HG03095 (cell line): Measurements from ENCODE around the gene FADS3.

Source experiments
- ATAC-seq: cut with Tn5 transposase; IDR thresholded peaks from one replicate; pipeline ENCODE4 v1.9.1; 2021; ENCODE audit warnings: moderate library complexity; ENCODE audit not compliant: unreplicated experiment

FADS3 gene

GRCh38 chr11:61914471-61915171 is 23.3 kb upstream of the FADS3 start:
- ATAC-seq, result no peak

GRCh38 chr11:61913699-61914395 is 22.5 kb upstream of the FADS3 start:
- ATAC-seq, result no peak

- no peak for ATAC-seq
These were observed 21.8 kb upstream of the FADS3 start for GRCh38 chr11:61912991-61913698.

DNA sequence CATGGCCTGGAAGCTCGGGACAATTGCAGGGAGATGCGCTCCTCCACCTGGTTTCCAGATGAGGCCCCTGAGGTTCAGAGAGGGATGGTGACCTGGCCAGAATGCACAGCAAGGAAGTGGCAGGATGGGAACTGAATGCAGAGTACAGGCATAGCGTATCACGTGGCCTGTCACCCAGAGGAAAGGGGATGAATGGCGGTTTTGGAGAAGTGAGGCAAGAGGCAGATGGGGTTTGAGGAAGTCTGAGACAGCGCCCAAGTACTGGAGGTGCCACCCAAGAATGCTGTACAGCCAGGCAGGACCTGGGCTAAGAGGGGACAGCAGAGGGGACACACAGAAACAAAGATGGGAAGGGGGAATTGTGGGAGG is 21.2 kb upstream of the FADS3 start:
- no peak for ATAC-seq

- ATAC-seq, result no peak
These were observed 20.6 kb upstream of the FADS3 start for GRCh38 chr11:61911701-61912529.

DNA sequence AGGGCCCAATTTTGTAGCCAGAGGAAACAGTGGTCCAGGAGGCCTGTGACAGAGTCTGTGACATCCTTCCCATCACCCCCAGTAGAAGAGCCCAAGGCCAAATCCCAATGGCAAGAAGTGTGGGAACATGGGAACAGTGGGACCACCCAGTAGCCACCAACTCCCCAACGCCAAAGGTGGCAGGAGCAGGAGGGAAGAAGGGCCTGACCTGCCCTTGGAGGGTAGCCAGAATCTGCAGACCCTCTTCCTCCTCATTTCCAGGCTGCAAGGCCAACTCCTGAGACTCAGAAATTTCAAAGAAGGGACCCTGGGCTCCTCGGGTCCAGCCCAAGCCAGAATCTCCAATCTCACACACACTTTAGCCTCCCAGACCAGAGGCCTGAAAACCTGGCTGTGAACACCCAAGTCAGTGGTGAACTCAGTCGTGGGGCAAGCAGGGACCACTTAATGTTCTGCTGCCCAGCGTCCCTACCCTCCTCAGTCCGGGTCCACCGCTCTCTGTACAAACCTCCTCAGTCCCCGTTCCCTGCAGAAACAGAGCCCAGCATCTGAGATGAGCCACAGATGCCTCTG is 19.9 kb upstream of the FADS3 start:
- no peak for ATAC-seq

- ATAC-seq, result no peak
These were observed 19.1 kb upstream of the FADS3 start for GRCh38 chr11:61910187-61911127.

DNA sequence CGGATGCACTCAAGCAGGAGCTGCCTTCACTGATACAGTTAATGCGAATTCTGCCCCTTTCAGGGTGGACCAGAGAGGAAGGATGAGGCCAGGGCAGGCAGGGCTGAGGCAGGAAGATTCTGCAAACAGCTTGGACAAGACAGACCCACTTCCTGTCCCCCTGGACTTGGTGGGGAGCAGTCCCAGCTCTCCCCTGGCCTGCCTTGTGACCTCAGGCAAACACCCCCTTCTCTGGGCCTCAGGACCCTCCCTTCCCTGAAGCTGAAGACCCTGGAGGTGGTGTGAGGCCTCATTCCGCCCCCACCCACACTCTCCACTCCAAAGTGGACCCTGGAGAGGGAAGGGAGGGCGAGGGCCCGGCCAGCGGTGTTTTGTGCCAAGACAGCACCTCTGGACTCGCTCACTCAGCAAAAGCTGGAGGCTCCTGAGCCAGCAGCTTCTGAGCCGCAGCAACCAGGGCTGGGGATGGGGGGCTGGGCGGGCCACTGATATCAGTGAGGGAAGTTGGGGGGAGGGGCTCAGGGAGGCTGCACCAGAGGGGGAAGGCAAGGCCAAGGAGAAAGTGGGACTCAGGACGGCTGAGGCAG is 17.5 kb upstream of the FADS3 start:
- no peak for ATAC-seq

- no peak for ATAC-seq
These were observed 16.8 kb upstream of the FADS3 start for GRCh38 chr11:61907871-61908729.

DNA sequence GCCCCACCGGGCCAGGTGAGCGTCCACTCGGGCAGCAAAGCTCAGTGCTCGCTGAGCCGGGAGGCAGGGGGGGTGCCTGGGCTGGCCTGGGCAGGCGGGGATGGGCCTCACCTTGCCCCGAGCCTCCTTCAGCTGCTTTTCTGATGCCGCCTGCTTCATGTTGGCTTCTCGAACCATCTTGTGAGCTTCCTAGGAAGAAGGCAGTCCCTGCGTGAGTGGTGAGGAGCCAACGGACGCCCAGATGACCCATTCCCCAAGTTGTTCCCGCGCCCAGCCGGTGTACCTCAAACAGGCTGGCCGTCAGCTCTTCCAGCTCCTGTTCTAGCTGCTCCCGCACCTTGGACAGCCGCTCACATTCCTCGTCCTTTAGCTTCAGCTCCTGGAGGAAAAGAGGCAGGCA is 15.9 kb upstream of the FADS3 start:
- ATAC-seq, result no peak

DNA sequence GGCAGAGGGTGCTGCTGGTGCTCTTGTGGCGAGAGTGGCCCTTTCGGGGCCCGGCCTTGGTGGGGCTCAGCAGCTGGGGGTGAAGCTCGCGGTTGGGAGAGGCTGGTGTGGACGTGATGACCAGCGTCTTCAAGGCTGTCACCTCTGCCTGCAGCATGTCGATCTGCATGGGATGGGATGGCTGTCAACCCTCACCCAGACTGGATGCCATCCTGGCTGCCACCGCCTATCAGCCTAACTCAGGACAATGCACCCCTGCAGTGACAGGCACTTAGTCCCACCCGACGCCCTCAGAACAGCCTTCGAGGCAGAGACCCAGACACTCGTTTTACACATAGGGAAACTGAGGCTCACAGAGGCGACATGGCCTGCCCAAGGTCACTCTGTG is 15.2 kb upstream of the FADS3 start:
- no peak for ATAC-seq

DNA sequence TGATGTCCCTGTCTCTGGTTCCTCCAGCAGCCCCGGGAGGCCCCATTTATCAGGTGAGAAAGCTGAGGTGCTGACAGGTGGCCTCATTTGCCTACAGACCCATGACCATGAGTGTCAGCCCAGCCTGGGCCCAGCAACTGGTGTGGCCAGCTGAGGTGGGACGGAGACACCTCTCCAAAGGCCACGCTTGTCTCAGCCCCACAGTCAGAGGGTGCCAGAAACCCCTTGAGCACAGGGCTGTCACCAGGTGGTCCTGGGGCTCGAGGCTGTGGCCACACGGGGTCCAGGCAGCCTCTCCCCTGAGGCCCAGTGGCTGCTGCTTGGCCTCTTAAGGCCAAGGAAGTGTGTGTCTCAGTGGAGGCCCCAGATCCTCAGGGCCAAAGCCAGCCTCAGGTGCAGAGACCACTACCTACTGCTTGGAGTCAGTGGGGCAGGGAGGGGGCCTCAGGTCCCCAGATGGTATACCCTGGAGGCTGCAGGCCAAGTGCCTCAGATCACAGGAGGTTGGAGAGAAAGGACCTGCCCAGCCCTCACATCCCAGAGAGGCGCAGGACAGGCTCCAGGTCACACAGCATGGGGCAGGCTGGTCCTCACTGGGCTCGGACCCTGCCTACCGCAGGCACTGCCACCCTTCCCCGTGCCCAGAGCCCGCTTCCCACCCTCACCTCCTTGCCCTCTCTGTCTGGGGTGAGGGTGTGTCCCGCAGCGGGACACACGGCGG is 14.6 kb upstream of the FADS3 start:
- ATAC-seq, result no peak

DNA sequence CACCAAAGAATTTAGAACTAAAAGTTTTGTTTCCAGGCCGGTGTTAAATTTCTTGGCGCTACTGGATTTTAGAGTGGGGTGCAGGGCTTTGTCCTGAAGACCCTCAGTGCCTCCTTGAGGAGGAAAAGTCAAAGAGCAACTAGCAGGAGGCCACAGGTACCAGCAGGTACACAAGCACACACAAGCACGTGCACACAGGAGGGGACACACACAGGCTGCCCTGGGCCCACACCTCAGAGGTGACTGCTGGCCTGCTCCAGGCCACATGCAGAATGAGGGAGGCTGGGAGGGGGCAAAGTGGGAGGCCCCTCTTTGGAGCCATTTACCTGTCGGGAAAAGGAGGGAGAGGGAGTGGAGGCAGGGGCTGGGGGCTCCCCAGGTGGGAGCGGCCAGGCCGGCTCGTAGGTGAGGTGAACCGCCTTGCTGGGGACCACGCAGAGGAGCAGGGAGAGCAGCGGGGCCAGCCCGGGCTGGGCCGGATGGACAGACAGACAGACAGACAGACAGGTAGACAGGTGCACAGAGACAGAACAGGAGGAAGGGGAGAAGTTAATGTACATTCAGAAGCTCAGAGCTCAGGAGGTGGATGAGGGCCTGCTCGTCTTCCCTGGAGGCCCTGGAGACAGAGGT is 13.8 kb upstream of the FADS3 start:
- no peak for ATAC-seq

GRCh38 chr11:61904539-61905048 is 13.2 kb upstream of the FADS3 start:
- ATAC-seq, result no peak

DNA sequence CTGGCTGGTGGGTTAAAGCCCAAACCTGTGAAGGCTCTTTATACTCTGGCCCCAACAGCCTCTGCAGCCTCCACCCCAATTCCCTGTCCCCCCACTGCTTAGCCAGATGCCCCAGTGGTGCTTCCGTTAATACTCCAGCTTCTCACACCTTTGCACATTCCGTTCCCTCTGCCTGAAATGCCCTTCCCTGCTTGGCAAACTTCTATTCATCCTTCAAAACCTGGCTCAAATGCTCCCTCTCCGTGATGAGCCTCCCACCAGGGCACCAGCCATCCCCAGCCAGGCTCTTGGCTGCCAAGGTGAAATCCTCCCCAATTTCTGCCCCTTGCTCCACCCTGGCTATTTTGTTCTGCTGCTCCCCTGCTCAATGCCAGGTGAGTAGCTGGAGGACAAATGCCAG is 12.5 kb upstream of the FADS3 start:
- ATAC-seq, result no peak

- ATAC-seq, result no peak
These were observed 11.0 kb upstream of the FADS3 start for GRCh38 chr11:61902313-61902712.

DNA sequence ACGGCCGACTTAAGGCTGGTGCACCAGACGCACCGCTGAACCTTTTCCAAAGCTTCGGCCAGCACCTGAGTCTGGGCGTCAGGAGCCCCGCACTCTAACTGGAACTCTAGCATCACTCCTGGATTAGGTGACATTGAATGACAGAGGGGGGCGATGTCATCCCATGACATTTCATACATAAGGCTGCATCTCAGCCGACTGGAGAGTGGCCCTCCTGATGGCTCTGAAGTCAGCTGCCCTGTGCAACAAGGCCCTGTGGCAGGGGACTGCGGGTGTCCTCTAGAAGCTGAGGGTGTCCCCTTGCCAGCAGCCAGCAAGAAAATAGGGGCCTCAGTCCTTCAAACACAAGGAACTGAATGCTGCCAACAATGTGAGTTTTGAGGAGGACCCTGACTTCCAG is 10.1 kb upstream of the FADS3 start:
- no peak for ATAC-seq
